ENCODE results near the gene VPS16.

VPS16 gene

DNA sequence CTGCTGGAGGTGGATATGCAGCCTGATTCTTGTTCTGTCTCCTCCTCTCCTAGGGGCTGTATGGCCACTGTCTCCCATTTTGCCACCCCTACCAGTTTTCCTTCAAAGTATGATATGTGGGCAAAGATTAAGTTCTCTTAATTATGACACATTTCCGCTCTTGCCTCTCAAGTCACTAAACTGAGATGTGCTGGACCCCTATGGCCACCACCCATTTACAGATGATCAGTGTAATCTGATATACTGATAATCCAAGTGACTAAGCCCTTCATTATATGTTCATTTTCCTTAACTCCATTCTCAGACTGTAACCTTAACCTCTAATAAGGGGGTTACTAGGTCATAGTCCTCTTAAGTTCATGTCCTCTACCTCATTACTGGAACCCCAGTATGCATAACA lies 26.5 kb upstream of the VPS16 start:
- no peaks in the 10 kb centered on the region for H3K79me2 ChIP-seq
- no peak overlapping the region for H3K4me2 ChIP-seq (ENCODE audit: low read length)
- H3K27ac ChIP-seq: no peak overlapping the region
- H3K4me3 ChIP-seq (ENCODE audit: low read depth, low read length): no peak overlapping the region
- no peaks in the 10 kb centered on the region for H3K36me3 ChIP-seq (ENCODE audit: control insufficient read depth, insufficient read depth, low read length)
- H2AFZ ChIP-seq: no peak overlapping the region
- no peaks in the 10 kb centered on the region for H3K27me3 ChIP-seq (ENCODE audit: control insufficient read depth, insufficient read depth, low read length)
- no peaks in the 10 kb centered on the region for H3K4me1 ChIP-seq
- H3K9me3 ChIP-seq (ENCODE audit: control insufficient read depth, low read length): no peaks in the 10 kb centered on the region
- TF ChIP-seq, protein P1, sequence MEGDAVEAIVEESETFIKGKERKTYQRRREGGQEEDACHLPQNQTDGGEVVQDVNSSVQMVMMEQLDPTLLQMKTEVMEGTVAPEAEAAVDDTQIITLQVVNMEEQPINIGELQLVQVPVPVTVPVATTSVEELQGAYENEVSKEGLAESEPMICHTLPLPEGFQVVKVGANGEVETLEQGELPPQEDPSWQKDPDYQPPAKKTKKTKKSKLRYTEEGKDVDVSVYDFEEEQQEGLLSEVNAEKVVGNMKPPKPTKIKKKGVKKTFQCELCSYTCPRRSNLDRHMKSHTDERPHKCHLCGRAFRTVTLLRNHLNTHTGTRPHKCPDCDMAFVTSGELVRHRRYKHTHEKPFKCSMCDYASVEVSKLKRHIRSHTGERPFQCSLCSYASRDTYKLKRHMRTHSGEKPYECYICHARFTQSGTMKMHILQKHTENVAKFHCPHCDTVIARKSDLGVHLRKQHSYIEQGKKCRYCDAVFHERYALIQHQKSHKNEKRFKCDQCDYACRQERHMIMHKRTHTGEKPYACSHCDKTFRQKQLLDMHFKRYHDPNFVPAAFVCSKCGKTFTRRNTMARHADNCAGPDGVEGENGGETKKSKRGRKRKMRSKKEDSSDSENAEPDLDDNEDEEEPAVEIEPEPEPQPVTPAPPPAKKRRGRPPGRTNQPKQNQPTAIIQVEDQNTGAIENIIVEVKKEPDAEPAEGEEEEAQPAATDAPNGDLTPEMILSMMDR (IDR thresholded peaks at IDR 0.05): no peak
- no peak overlapping the region for H3K9ac ChIP-seq

DNA sequence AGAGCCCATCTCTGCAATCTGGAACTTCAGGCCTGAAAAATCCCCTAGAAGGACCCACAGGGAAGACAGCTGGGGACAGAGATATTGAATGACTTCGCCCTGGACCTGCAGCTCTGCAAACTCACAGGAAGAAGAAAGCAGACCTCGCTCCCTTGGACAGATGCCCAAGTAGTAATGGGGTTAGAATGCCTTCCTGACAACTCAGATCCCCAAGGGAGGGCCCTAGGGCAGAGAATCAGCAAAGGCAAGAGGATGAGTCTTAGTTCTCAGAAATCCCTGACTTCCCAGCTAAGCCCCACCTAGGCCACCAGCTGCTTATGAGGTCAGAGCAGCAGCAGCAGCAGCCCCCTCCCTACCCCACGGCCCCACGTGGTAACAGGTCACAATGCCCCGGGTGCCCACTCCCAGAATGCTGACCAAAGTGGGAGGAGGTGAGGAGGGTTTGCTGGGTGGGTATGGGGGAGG lies 25.9 kb upstream of the VPS16 start, which contains the start of gene C20orf141:
Gene C20orf141 (plus strand): TSS at position 401 of the 465 bp plus-strand sequence. CDS start 198 bp downstream, outside the sequence.
- no peak within 1 kb of the TSS for H3K4me3 ChIP-seq (ENCODE audit: low read depth, low read length)
- H3K36me3 ChIP-seq (ENCODE audit: control insufficient read depth, insufficient read depth, low read length): no peaks in the 10 kb centered on the region
- TF ChIP-seq, protein P1 (IDR thresholded peaks at IDR 0.05): no peak
- no peak within 1 kb of the TSS for H3K4me2 ChIP-seq (ENCODE audit: low read length)
- H3K9ac ChIP-seq: no peak within 1 kb of the TSS
- H3K79me2 ChIP-seq: no peaks in the 10 kb centered on the region
- no peak within 1 kb of the TSS for H3K27ac ChIP-seq
- no peaks in the 10 kb centered on the region for H3K27me3 ChIP-seq (ENCODE audit: control insufficient read depth, insufficient read depth, low read length)
- no peaks in the 10 kb centered on the region for H3K9me3 ChIP-seq (ENCODE audit: control insufficient read depth, low read length)
- no peak within 1 kb of the TSS for H2AFZ ChIP-seq
- H3K4me1 ChIP-seq: peaks cover under 1% of the 10 kb centered on the region

DNA sequence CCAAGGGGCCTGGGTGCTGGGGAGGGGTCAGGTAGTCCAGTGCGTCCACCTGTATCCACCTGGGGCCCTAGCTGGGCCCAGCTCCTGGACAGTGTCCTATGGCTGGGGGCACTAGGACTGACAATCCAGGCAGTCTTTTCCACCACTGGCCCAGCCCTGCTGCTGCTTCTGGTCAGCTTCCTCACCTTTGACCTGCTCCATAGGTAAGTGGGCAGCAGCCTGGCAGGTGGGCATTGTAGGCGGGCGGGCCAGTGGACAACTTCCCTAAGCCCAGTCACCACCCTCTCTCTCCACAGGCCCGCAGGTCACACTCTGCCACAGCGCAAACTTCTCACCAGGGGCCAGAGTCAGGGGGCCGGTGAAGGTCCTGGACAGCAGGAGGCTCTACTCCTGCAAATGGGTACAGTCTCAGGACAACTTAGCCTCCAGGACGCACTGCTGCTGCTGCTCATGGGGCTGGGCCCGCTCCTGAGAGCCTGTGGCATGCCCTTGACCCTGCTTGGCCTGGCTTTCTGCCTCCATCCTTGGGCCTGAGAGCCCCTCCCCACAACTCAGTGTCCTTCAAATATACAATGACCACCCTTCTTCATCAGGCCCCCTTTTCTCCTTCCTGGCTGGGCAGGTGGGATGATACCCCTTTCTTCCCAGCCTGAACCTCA lies 25.2 kb upstream of the VPS16 start:
- Histone ChIP-seq H3K9me3 (ENCODE audit: control insufficient read depth, low read length) (no peaks in the 10 kb centered on the region), H3K4me3 (ENCODE audit: low read depth, low read length) (no peak overlapping the region), H3K36me3 (ENCODE audit: control insufficient read depth, insufficient read depth, low read length) (no peaks in the 10 kb centered on the region), H3K27me3 (ENCODE audit: control insufficient read depth, insufficient read depth, low read length) (no peaks in the 10 kb centered on the region), H2AFZ (no peak overlapping the region), H3K4me1 (peaks cover 5% of the 10 kb centered on the region), H3K79me2 (no peaks in the 10 kb centered on the region), H3K9ac (no peak overlapping the region), H3K4me2 (ENCODE audit: low read length) (no peak overlapping the region), H3K27ac (no peak overlapping the region)
- TF ChIP-seq, protein P1 (IDR thresholded peaks at IDR 0.05): no peak

DNA sequence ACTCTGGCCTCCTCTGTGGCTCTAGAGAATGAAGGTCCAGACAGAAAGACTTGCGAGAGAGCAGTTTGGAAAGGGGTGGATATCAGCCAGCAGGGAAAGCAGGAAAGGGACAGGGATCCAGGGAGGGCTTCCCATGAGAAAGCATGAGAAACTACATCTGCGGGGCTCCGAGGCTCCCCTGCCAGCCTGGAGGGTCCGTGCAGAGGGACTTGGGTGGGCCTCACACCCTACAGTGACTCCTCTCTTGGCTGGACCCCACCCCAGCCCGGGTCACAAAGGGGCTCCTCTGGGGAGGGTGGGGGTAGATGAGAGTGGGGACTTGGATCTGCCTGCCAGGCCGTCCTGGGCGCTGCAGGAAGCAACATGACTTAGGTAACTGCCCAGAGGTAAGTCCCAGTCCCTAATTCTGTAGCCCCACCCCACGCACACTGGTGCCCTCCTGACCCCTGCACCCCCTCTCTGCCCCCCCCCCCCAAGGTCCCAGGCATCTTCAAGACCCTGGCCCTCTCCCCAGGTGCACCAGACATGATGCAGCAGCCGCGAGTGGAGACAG lies 24.4 kb upstream of the VPS16 start, which contains the start of gene TMEM239:
Gene TMEM239 (plus strand): TSS at position 335 of the 553 bp plus-strand sequence. CDS start 191 bp downstream, at position 526.
- no peaks in the 10 kb centered on the region for H3K27me3 ChIP-seq (ENCODE audit: control insufficient read depth, insufficient read depth, low read length)
- H3K79me2 ChIP-seq: no peaks in the 10 kb centered on the region
- H3K4me3 ChIP-seq (ENCODE audit: low read depth, low read length): no peak within 1 kb of the TSS
- TF ChIP-seq, protein P1 (IDR thresholded peaks at IDR 0.05): no peak
- no peaks in the 10 kb centered on the region for H3K36me3 ChIP-seq (ENCODE audit: control insufficient read depth, insufficient read depth, low read length)
- no peak within 1 kb of the TSS for H2AFZ ChIP-seq
- no peak within 1 kb of the TSS for H3K9ac ChIP-seq
- H3K9me3 ChIP-seq (ENCODE audit: control insufficient read depth, low read length): no peaks in the 10 kb centered on the region
- H3K4me1 ChIP-seq: peaks cover 7% of the 10 kb centered on the region
- no peak within 1 kb of the TSS for H3K27ac ChIP-seq
- no peak within 1 kb of the TSS for H3K4me2 ChIP-seq (ENCODE audit: low read length)

Data from parathyroid adenoma (tissue), 2 donors.